Kidney (tissue), 14 donors: Measurements from ENCODE around the gene TMCO4. TPM values are rescaled to one million over a fixed set of nuclear protein-coding genes. Genes with fewer than 3 reads are reported as not detected.
"Not testable (repeated sequence)": the region's sequence is repeated elsewhere in the genome, so short reads cannot be mapped to it uniquely, and the experiment has no call there.

Source experiments
- DNase-seq, 5 donors: peaks; one replicate each; pipeline ENCODE4 v3.0.0-alpha.2; 2013 to 2020
- FAIRE-seq: peaks from 2 replicates; lab custom pipeline; 2012; peaks lifted over from hg19 to GRCh38; lab: Jason Lieb, UNC
- H3K27ac ChIP-seq, 2 donors: one replicate each; pipeline ENCODE4 v1.7.0; 2013; ENCODE audit warnings: low read depth in 2 of 2, low read length in 2 of 2, inconsistent platforms in 1 of 2
- H3K27me3 ChIP-seq: one replicate; pipeline ENCODE4 v1.7.1; 2013; ENCODE audit warnings: low read length, inconsistent platforms; ENCODE audit not compliant: control insufficient read depth, insufficient read depth
- H3K36me3 ChIP-seq, 3 donors: one replicate each; pipeline versions ENCODE4 v1.7.0 to v1.7.1; 2013; ENCODE audit warnings: low read length in 3 of 3, control low read depth in 1 of 3, inconsistent platforms in 1 of 3; ENCODE audit not compliant: insufficient read depth in 3 of 3, control insufficient read depth in 2 of 3
- H3K4me1 ChIP-seq, 3 donors: one replicate each; pipeline versions ENCODE4 v1.7.0 to v1.7.1; 2013; ENCODE audit warnings: low read length in 3 of 3, inconsistent platforms in 1 of 3, low read depth in 1 of 3; ENCODE audit not compliant: control insufficient read depth in 2 of 3, insufficient read depth in 2 of 3
- H3K4me3 ChIP-seq, 3 donors: one replicate each; pipeline versions ENCODE4 v1.7.0 to v1.8.1; 2013; ENCODE audit warnings: low read length in 3 of 3, control low read depth in 1 of 3, inconsistent platforms in 1 of 3
- H3K9ac ChIP-seq, 3 donors: one replicate each; pipeline versions ENCODE4 v1.7.0 to v1.7.1; 2013; ENCODE audit warnings: low read length in 3 of 3, control low read depth in 1 of 3, inconsistent platforms in 1 of 3
- H3K9me3 ChIP-seq, 3 donors: one replicate each; pipeline versions ENCODE4 v1.7.0 to v1.7.1; 2013; ENCODE audit warnings: low read length in 3 of 3, control low read depth in 1 of 3, inconsistent platforms in 1 of 3; ENCODE audit not compliant: control insufficient read depth in 2 of 3, insufficient read depth in 1 of 3
- intact Hi-C: fragments of 100-400 bp; cut with DNase I; formaldehyde crosslinking; loops from one replicate; pipeline ENCODE4 v1.11.1; 2022
- polyA plus RNA-seq: library from polyadenylated mRNA; stranded (reverse); fragments of 350-450 nt; fragmentation: Illumina TruSeq; extraction: RNeasy Lipid Tissue Mini Kit (QIAGEN cat#74804); gene quantifications from one replicate; pipeline ENCODE4 v1.2.3, GENCODE V29; 2014; ENCODE audit warnings: low read depth, low replicate concordance; ENCODE audit not compliant: insufficient read depth
- total RNA-seq: library from RNA; stranded (reverse); fragmentation: NEBNext Ultra II Directional; extraction: Animal tissue kit (Norgen Biotek cat#: 25700); gene quantifications from one replicate; pipeline ENCODE4 v1.2.1, GENCODE V29; 2021
- TF ChIP-seq, protein P1 (sequence below): IDR thresholded peaks from 3 replicates; pipeline ENCODE4 v1.5.1; 2012; ENCODE audit warnings: mild to moderate bottlenecking, moderate library complexity, borderline replicate concordance; ENCODE audit not compliant: insufficient read depth; ENCODE audit errors: extremely low read depth
- donor health status: control.
- donor health status: control.
- donor health status: control.
- donor health status: control.
- donor health status: control.
- donor health status: DM: yes; HTN: yes; CAD: no.
- donor health status: Normal renal cell carcinoma (clear cell type).

Gene TMCO4
- total and polyA plus RNA-seq, 2 donors from 2014 or later, result 35.0 to 36.5 TPM

DNA sequence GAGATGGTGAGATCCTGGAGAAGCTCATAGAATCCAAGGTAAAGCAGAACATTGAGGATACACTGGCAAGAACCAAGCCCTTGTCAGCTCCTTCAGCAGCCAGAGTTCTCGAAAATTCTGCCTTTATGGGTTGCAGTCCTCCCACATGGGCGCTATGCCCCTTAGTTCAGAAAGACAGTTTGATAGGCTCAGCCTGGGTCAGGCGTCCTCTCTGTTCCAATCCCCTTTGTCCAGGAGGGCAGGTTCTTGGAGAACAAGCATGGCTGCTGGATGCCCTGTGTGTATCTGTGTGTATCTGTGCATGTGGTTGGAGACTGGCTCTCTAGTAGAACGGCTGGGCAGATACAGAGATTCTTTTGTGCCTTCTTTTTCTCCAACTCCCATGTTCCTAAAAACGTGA, 163.7 kb downstream of the TMCO4 start:
- no peak for DNase-seq
- TF ChIP-seq, protein P1, sequence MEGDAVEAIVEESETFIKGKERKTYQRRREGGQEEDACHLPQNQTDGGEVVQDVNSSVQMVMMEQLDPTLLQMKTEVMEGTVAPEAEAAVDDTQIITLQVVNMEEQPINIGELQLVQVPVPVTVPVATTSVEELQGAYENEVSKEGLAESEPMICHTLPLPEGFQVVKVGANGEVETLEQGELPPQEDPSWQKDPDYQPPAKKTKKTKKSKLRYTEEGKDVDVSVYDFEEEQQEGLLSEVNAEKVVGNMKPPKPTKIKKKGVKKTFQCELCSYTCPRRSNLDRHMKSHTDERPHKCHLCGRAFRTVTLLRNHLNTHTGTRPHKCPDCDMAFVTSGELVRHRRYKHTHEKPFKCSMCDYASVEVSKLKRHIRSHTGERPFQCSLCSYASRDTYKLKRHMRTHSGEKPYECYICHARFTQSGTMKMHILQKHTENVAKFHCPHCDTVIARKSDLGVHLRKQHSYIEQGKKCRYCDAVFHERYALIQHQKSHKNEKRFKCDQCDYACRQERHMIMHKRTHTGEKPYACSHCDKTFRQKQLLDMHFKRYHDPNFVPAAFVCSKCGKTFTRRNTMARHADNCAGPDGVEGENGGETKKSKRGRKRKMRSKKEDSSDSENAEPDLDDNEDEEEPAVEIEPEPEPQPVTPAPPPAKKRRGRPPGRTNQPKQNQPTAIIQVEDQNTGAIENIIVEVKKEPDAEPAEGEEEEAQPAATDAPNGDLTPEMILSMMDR, result no peak
- Histone ChIP-seq H3K36me3 (no peaks in the 10 kb centered on the region), H3K27me3 (no peaks in the 10 kb centered on the region), H3K27ac (no peak overlapping the region), H3K9me3 (no peaks in the 10 kb centered on the region), H3K9ac (no peak overlapping the region), H3K4me1 (peaks cover 0 to 9% (median 6%) of the 10 kb centered on the region in 3 donors), H3K4me3 (no peak overlapping the region)
- no peak for FAIRE-seq
- intact Hi-C loops, result no loop called here

DNA sequence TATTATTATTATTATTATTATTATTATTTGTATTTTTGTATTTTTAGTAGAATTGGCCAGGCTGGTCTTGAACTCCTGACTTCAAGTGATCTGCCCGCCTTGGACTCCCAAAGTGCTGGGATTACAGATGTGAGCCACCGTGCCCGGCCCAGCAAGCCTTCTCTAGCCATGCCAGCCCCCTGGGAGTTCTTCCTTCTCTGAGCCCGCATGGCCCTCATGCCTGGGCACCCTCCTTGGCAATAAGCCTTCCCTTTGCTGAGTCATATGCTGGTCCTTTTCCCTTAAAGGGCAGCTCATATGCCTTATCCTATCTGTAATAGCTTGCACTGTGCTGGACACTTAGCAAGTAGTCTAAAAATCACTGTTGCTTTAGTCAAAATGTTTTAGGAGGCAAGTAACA, 164.1 kb downstream of the TMCO4 start:
- FAIRE-seq, result no peak

DNA sequence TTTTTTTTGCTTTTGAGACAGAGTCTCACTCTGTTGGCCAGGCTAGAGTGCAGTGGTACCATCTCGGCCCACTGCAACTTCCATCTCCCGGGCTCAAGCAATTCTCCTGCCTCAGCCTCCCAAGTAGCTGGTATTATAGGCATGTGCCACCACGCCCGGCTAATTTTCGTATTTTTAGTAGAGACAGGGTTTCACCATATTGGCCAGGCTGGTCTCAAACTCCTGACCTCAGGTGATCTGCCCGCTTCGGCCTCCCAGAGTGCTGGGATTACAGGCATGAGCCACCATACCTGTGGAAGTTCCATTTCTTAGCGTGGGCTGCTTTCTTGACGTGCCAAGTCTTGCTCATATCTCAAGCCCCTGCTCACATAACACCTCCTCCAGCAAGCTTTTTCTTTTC, 164.7 kb downstream of the TMCO4 start:
- H3K9me3 ChIP-seq, H3K27ac ChIP-seq, H3K27me3 ChIP-seq, FAIRE-seq, intact Hi-C loops, H3K4me3 ChIP-seq, H3K36me3 ChIP-seq, DNase-seq, H3K4me1 ChIP-seq, H3K9ac ChIP-seq: not testable (repeated sequence)

More for the DNA sequence above, 164.1 kb downstream of the TMCO4 start:
- Histone ChIP-seq H3K9ac (no peak overlapping the region), H3K36me3 (no peaks in the 10 kb centered on the region), H3K4me3 (no peak overlapping the region), H3K27ac (no peak overlapping the region), H3K4me1 (peaks cover 0 to 6% (median 2%) of the 10 kb centered on the region in 3 donors), H3K9me3 (no peaks in the 10 kb centered on the region), H3K27me3 (no peaks in the 10 kb centered on the region)
- TF ChIP-seq, protein P1, result no peak
- intact Hi-C loops, result no loop called here
- no peak for DNase-seq

DNA sequence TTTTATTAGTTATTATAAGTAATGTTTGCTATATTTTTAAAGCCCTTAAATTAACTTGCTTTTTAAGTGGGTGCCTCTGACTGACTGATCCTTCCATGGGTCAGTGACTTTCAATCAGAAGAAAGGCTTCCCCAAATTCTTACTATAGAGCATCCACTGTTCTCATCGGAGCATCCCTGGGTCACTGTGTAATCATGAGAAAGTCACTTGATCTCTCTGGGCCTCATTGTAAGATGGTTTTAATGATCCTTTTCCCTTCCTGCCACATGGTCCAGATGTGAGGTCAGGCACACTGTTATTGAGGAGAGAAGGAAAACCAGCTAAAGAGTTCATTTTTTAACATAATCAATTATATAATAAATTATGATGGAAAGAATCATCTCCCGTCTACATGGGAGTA, 166.6 kb downstream of the TMCO4 start:
- intact Hi-C loops, result no loop called here
- DNase-seq (no peak), FAIRE-seq (no peak)
- no peaks in the 10 kb centered on the region for H3K9me3 ChIP-seq
- peaks cover 0 to 3% (median 0%) of the 10 kb centered on the region in 3 donors for H3K36me3 ChIP-seq
- H3K4me3 ChIP-seq, result no peak overlapping the region
- no peaks in the 10 kb centered on the region for H3K4me1 ChIP-seq
- H3K27me3 ChIP-seq, result no peaks in the 10 kb centered on the region
- TF ChIP-seq, protein P1, result no peak
- H3K27ac ChIP-seq, result no peak overlapping the region
- no peak overlapping the region for H3K9ac ChIP-seq

Other genes starting within 250 kb of the TMCO4 start
- 141 TPM for gene NBL1, start 155.6 kb downstream of the TMCO4 start, total RNA-seq
- gene NBL1, start 155.6 kb downstream of the TMCO4 start, polyA plus RNA-seq, result 47.4 TPM
- not detected for gene HTR6, start 135.0 kb downstream of the TMCO4 start, total RNA-seq
- gene HTR6, start 135.0 kb downstream of the TMCO4 start, polyA plus RNA-seq, result not detected
- gene RNF186, start 15.4 kb upstream of the TMCO4 start, total RNA-seq, result 2.7 TPM
- 111 TPM for gene RNF186, start 15.4 kb upstream of the TMCO4 start, polyA plus RNA-seq
- gene OTUD3, start 82.5 kb upstream of the TMCO4 start, total RNA-seq, result 12.9 TPM
- gene OTUD3, start 82.5 kb upstream of the TMCO4 start, polyA plus RNA-seq, result 2.5 TPM
- gene PLA2G2E, start 123.7 kb upstream of the TMCO4 start, total RNA-seq, result not detected
- not detected for gene PLA2G2E, start 123.7 kb upstream of the TMCO4 start, polyA plus RNA-seq
- 0.63 TPM for gene PLA2G2A, start 179.7 kb upstream of the TMCO4 start, total RNA-seq
- 0.52 TPM for gene PLA2G2A, start 179.7 kb upstream of the TMCO4 start, polyA plus RNA-seq